Activated CD4-positive, alpha-beta T cell treated with anti-CD3 and anti-CD28 coated beads, Interleukin-10, Interleukin-2, amounts not matched to agents 100 ng/mL and 50 ng/mL, durations not matched to agents 16 hours and 8 hours (primary cell): Measurements from ENCODE around the gene RNF7.
"Not testable (repeated sequence)": the region's sequence is repeated elsewhere in the genome, so short reads cannot be mapped to it uniquely, and the experiment has no call there.

ENCODE experiments used
- DNase-seq: peaks from one replicate; pipeline ENCODE4 v3.0.0-alpha.2; 2020

Gene RNF7

DNA sequence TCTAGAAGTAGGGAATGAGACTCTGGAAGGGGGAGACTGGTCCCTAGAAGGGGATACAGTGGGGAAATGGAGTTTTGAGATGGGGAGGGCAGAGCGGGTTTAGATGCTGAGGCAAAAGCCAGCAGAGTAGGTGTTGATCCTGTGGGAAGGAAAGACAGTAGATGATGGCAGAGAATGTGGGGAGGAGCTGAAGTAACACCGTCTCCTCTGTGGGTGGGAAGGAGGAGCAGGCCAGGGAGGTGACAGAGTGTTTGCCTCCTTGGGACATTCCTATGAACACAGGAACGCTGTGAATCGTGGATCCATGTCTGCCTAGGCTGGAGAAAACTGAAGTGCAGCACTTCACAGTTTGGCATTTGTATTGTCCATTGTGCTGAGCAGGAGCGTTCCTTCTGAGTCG is 45.5 kb downstream of the RNF7 start:
- DNase-seq, result no peak

DNA sequence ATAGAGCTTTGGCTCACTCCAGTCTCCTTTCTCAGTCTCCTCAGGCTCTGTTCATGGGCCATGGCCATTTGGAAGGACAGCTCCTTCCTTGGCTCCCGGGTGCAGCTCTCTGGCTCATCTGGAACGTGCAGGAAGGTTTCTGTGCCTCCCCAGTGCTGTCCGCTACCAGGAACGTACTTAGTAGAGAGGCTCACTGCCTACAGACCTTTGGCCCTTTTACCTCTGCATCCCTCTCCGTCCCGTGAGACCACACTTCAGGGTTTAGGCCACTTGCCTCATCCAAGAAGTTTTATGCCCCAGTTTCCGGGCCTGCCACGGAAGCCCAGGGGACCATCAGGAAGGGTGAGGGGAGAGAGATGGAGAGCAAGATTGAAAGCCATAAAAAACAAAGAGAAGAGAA is 46.0 kb downstream of the RNF7 start:
- no peak for DNase-seq

DNA sequence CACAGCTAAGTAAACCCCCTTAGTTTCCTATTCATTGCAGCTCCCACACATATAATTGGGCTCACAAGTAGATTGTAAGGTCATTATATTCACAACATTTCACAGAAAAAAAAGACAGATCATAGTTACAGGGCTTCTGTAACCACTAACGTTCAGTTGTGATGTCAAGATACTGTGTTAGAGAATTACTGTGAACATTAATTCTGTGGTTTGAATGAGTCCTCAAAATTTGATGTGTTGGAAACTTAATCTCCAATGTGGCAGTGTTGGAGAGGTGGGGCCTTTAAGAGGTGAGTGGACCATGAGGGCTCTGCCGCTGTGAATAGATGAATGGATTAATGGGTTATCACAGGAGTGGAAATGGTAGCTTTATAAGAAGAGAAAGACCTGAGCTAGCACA is 46.4 kb downstream of the RNF7 start:
- DNase-seq, result no peak

DNA sequence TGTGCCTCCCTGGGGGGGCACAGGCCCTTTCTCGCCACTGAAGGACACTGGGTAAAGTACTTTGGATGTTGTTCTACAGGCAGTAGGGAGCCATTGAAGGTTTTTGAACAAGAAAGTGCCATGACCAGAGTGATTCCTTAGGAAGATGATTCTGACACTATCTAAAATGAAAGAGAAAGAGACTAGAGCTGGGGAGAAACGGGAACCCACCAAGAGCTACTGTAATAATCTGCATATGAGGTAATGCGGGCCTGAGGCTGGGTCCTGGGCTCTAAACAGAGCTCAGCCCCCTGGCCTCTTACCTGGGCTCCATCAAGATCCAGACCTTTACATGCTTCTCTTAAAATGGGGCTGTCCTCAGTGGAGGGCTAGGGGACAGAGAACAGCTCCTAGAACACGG is 50.1 kb downstream of the RNF7 start:
- no peak for DNase-seq

DNA sequence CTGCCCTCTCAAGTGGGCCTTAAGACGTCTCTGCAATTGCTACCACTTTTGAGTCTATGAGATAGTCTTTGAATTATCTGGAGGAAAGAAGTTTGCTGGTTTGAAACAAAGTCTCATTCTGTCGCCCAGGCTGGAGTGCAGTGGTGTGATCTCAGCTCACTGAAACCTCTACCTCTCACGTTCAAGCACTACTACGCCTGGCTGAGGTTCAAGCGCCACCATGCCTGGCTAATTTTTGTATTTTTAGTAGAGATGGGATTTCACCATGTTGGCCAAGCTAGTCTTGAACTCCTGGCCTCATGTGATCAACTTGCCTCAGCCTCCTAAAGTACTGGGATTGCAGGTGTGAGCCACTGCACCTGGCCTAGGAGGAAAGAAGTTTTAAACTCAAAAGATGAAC is 50.7 kb downstream of the RNF7 start:
- not testable (repeated sequence) for DNase-seq

DNA sequence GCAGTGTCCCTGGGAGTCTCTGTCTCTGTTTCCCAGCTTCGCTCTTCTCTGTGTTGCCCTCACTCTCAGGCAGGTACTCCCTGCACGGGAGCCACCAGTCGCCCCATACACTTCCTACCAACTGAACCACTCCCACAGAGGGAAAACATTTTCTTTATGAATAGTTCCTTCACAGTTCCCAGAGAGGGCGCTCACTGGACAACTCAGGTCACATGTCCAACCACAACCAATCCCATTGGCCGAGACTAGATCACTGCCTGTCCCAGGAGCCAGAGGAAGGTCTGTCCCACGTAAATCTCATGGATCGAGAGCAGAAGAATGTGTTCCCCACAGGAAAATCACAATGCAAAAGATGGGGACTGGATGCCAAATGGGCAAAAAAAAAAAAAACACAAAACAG is 51.2 kb downstream of the RNF7 start:
- no peak for DNase-seq

- no peak for DNase-seq
Observed at GRCh38 chr3:141790171-141790570, 52.1 kb downstream of the RNF7 start.

- no peak for DNase-seq
Observed at GRCh38 chr3:141792495-141792894, 54.4 kb downstream of the RNF7 start.

GRCh38 chr3:141793476-141794260 is 55.6 kb downstream of the RNF7 start:
- no peak for DNase-seq

DNA sequence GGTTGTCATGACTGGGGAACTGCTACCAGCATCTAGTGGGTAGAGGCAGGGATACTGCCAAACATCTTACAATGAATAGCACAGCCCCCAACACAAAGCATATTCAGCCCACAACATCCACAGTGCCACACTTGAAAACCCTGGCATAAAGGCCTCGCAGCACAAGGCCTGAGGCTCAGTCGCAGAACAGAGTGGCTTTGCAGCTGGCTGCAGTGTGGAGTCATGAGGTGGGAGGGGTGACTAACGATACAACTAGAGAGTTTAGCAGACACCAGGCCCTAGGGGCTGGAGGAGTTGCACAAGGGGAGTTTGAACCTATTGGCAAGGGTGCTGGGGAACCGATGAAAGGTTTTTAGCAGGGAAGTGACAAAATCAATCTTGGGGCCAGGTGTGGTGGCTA is 57.2 kb downstream of the RNF7 start:
- DNase-seq, result no peak

- DNase-seq, result no peak
Observed at GRCh38 chr3:141795741-141796080, 57.6 kb downstream of the RNF7 start.

GRCh38 chr3:141796081-141796888 is 58.2 kb downstream of the RNF7 start:
- DNase-seq, result peak; percentile 93
